Left ventricle myocardium superior (tissue), 1 donor: ENCODE results near the gene NBPF1. TPM values are rescaled to one million over a fixed set of nuclear protein-coding genes. Genes with fewer than 3 reads are reported as not detected.
"Not testable (repeated sequence)": the region's sequence is repeated elsewhere in the genome, so short reads cannot be mapped to it uniquely, and the experiment has no call there.

Source experiments
- ATAC-seq: fragments of 200-7000 bp; cut with Tn5 transposase; one replicate; pipeline ENCODE4 v1.9.1; 2020; ENCODE audit warnings: mild to moderate bottlenecking, moderate library complexity
- DNase-seq: peaks from one replicate; pipeline ENCODE4 v3.0.0-alpha.2; 2020
- intact Hi-C: fragments of 100-400 bp; cut with micrococcal nuclease; formaldehyde crosslinking; loops from one replicate; pipeline ENCODE4 v1.11.0; 2022
- total RNA-seq: library from RNA; stranded (reverse); fragmentation: NEBNext Ultra II Directional; extraction: Animal tissue kit (Norgen Biotek cat#: 25700); gene quantifications from one replicate; pipeline ENCODE4 v1.2.1, GENCODE V29; 2021
- donor health status: DM: no; HTN: yes; CAD: no; lungs with severe emphysema.

Gene NBPF1
- total RNA-seq, 1 donor from 2014 or later = 12.2 TPM

DNA sequence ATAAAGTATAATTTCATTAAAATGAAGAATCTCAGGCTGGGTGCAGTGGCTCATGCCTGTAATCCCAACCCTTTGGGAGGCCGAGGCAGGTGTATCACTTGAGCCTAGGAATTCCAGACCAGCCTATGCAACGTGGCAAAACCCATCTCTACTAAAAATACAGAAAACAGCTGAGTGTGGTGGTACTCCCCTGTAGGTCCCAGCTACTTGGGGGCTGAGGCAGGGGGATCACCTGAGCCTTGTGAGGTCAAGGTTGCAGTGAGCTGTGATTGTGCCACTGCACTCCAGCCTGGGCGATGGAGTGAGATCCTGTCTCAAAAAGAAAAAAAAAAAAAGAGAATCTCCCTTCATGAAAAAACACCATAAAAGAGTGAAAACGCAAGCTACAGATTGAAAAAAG, 2.2 kb downstream of the NBPF1 start:
- DNase-seq, intact Hi-C loops, ATAC-seq: not testable (repeated sequence)

DNA sequence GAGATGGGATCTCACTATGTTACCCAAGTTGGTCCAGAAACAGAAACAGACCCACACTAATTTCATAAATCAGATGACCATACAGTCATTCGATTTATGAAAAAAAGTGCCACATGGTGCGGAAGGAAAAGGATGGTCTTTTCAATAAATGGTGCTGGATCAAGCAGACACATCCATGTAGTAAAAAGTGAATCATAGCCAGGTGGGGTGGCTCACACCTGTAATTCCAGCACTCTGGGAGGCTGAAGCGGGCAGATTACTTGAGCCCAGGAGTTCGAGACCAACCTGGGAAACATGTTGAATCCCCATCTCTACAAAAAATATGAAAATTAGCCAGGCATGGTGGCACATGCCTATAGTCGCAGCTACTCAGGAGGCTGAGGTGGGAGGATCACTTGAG, 2.8 kb downstream of the NBPF1 start:
- intact Hi-C loops, ATAC-seq, DNase-seq: not testable (repeated sequence)

DNA sequence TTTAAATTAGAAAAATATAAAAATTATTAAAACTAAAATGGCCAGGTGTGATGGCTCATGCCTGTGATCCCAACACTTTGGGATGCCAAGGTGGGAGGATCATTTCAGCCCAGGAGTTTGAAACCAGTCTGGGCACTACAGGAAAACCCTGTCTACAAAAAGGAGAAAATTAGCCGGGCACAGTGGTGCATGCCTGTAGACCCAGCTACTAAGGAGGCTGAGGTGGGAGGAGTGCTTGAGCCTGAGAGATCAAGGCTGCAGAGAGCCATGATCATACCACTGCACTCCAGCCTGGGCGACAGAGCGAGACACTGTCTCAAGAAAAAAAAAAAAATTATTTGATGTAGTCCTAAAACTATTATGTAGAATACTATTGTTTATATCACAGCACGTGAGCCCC, 3.6 kb downstream of the NBPF1 start:
- DNase-seq, intact Hi-C loops, ATAC-seq: not testable (repeated sequence)

DNA sequence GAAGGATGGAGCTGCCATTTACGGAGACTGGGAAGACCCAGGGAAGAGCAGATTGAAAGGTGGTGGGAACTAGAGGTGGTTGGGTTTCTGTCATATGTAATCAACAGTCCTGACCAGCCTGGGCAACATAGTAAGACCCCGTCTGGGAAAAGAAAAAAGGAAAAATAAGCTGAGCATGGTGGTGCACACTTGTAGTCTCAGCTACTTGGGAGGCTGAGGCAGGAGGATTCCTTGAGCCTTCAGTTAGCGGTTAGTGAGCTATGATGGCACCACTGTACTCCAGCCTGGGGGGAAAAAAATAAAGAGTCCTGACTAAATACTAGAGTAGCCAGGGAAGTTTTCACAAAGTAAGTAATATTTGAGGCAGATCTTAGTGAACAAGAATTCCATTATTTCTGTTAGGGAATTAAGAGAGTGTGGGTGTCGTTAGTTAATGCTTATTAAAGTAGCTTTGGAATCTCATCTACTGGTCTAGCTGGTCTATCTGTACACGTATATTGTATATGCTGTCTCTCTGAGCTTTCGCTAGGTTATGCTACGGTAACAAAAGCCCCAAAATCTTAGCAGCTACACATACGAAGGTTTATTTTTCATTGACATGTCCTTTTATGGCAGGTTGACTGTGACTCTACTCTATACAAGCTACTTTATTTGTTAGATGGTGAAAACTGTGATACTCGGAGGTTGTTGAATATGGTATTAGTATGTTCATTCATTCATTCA, 4.4 kb downstream of the NBPF1 start:
- intact Hi-C loops = no loop called here
- DNase-seq (no peak), ATAC-seq (no peak)

DNA sequence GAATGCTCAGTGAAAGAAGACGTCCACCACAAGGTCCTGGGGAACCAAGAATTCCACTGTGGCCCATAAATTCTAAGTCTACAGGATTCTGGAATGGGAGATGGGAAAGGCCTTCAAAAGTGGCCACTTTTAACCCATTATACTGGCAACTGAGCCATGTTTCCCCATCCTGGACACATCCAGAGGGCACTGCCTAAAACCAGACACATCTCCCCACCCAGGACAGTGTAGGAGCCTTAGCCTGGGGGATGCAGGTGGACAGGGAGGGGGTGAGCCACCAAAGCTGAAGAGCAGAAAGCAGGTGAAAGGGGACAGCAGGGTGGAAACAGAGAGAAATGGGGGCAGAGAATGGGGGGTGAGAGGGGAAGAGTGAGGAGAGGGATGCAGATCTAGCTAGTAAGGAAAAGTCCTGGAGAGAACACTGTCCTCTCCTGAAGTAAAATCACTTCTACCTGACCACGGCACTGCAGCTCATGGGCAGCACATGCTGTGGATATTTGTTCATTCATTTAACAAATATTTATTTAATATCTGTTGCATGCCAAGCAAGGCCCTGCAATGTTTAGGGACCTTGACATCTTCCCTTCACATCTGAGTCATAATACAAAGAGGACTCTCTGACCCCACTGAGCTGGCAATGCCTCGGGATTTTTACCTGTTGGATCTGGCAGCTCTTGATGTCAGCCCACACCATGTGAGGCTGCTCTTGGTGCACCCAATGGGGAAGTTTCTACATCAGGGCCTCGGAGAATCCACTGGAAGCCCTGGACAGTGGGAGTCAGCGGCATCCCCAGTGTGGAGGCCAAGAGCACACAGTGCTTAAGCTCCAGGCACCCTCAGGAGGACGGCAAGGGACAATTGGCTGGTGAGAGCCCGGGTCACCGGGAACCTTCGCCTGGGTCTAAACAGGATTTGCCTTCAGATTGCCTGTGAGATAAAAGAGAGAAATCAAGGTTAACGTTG, 5.2 kb downstream of the NBPF1 start:
- ATAC-seq, intact Hi-C loops, DNase-seq: not testable (repeated sequence)

DNA sequence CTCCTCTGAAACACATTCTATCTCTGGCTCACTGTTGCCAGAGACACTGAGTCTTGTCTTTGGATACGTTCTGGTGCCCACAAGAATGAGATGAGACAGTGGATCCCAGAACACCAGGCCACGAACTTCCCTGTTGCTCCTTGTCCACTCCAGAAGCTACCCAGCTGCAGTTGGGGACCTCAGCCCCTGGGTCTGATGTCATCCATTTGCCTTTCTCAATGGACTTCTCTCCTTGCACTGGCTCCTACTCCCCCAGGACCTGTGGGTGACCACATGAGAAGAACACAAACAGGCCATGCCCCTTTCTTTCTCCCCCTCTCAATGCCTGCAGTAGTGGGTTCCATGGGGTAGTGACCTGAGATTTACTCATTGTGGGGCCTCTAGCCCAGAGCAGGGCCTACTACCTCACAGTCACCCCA, 5.9 kb downstream of the NBPF1 start:
- intact Hi-C loops = no loop called here
- no peak for ATAC-seq
- no peak for DNase-seq

DNA sequence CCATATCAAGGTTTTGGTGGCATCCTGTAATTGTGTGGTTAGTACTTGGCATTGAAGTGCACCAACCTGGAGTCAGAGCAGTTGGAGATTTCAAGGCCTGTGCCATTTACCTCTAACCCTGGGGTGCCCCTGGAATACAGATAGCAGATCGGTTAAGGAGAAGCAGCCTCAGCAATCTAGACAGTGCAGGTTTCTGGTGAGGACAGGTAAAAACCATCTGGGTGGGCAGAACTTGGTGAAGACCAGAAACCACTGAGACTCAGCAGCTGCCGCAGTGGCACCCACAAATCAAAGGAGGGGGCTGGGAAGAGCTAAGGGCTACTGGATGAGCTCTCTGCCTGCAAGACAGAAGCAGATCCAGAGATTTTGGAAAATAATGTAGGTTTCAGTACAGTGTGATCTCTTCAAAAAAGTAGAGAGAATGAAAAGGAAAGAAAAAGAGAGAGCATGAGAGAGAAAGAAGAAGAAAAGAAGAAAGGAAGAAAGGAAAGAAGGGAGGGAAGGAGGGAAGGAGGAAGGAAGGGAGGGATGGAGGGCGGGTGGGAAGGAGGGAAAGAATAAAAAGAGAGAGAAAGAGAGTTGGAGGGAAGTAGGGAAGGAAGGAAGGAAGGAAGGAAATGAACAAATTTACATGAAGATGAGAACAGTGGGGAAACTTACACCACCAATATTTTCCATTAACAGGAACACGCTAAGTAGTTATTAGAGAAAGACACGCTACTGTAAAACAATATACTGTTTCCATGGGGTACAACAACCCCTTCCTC, 6.5 kb downstream of the NBPF1 start:
- ATAC-seq, intact Hi-C loops, DNase-seq: not testable (repeated sequence)

DNA sequence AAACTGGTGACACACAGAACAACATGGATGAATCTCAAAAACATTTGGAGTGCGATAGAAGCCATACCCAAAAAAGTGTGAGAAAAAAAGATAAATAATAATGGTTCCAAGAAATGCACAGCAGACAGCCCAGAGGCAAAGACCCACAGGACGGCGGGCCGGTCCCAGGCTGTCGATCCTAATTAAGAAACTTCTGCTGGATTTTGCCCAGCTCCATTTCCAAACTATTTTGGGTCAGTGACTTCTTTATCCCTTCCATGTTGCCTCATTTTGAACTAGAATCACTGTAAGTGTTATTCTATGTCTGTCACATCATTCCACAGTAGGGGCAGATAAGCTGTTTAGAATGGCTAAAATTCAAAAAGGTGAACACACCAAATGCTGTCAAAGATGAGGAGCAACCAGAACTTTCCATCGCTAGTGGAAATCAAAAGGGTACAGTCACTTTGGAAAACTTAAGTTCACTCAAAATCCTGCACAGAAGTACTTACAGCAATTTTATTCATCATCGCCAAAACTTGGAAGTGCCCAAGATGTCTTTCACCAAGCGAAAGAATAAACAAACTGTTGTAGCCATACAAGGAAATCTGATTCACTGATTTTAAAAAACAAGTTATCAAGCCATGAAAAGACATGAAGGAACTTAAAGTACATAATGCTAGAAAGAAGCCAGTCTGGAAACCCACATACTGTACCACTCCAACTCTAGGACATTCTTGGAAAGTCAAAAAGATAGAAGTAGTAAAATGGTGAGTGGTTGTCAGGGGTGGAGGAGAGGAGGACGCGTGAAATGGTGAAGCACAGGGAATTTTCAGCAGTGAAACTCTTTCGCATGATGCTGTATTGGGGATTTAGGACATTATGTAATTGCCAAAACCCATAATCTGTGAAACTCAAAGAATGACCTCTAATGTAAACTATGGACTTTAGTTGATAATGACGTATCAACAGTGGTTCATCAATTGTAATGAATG, 7.5 kb downstream of the NBPF1 start:
- DNase-seq (no peak), ATAC-seq (no peak)
- intact Hi-C loops = no loop called here

DNA sequence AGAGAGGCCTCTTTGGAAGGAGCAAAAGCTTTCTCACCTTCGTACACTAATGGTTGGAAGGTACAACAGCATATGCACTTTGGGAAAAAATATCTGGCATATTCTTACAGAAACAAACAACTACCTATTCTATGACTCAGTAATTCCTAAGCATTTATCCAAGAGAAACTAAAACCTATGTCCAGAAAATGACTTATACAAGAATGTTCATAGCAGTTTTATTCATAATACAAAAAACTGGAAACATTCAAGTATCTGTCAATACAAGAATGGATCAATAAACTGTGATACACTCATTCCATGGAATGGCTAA, 8.2 kb downstream of the NBPF1 start:
- intact Hi-C loops = no loop called here
- DNase-seq (no peak), ATAC-seq (no peak)

DNA sequence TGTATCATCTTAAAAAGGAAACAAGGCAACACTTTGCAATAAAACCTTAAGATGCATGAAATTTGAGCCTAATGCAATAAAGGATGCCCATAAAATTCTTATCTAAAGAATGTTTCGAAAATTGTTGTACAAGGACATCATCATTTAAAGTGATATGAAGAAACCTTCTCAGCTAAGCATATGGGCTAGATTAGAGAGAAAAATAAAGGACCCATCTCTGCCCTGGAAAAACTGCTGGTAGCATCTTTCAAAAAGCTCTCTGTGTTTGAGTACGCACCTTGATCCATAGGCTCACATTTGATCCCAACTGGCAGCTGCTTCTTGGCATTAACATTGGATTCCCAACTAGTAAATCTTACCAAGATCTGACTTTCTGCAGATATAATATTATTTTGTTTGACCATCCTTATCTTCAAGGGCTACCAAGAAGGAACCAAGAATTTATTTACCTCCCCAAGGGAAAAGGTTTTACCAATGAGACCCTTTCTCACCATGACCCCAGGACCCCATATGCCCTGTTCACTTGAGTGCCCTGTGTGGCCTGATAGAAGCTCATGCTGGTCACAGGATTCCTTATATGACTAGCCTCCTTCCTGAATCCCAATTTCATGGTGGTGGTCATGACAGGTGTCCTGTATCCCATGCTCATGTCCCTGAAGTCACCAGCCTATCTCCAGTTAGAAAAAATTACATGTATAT, 8.7 kb downstream of the NBPF1 start:
- DNase-seq, intact Hi-C loops: not testable (repeated sequence)

DNA sequence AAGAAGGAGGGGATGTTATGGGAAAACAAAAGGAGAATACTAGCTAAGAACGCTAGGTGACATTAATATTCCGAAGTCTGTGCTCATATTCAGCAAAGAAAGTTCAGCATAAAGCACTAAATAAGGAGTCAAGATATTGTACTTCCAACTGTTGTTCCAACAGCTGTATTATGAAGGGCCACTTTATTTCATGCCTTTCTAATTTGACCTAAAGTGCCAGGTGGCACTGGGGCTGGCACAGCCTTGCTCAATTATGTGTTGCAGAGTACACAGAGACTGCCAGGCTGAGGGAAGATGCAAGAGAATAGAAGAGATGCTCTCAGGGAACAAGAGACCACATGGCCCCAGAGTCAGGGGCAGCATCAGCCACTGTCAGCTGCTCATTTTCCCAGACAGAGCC, 9.7 kb downstream of the NBPF1 start:
- DNase-seq, intact Hi-C loops, ATAC-seq: not testable (repeated sequence)

More for the DNA sequence above, 8.7 kb downstream of the NBPF1 start:
- not testable (repeated sequence) for ATAC-seq

DNA sequence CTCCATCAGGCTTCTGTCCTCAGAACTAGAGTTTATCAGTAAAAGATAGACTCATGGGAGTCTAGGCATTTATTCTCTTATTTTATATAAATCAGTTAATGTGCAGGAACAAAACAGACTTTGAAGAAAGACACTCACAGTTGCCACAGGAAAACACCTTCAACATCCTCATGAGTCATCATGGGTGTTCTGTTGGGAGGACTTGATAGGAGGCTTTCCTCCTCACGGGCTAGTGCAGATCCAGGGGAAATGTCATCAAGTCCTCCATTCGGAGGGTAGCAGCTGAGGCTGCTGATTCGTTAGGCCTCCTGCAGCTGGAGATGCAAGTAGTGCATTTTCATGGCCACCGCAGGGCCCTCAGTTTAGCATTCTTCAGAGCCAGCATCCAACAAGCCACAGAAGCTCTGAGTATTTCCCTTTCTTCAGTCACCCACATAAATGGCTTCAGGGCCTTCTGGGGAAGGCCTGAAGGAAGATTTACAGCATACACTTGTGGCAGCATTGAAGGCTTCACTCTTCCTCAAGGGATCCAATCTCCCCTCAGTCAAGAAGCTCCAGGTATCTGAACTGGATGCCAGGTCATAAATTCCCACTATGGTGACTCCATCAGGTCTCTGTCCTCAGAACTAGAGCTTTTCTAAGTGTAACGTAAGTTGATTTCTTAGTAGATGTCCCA, 10.9 kb downstream of the NBPF1 start:
- ATAC-seq, DNase-seq, intact Hi-C loops: not testable (repeated sequence)

DNA sequence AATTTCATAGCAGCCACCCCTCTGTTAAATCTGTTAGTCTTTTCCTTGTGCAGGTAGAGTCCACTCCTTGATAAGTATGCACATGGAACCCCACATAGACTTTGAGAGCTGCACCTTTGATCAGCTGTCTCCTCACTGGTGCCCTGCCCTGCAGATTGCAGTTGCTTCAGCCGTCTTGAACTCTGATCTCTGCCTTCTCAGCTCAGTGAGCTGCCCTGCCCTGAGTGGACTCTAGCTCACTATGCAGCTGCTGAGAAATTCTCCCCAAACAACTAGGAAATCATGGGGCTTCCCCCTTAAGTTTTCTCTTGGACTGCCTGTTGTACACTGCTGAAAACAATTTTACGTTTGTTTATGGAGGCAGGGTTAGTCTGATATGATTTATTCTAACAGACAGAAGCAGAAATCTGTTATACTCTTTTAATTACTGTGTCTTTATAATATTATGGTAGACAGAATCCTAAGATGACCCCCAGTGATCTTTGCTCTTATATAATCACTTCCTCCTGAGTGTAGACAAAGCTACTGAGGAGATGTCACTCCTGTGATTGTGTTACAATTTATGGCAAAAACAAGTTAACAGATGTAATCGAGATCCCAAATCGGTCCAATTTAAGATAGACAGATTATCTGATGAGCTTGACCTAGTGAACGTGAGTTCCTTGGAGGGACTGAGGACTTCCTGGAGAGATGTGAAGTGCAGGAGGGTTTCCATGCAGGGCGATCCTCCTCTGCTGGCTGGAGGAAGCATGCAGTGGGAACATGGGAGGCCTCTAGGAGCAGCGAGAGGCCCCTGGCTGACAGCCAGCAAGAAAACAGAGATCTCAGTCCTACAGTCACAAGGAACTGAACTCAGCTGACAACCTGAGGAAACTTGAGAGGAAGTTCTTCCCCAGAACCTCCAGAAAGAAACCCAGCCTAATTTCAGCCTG, 12.2 kb downstream of the NBPF1 start:
- DNase-seq, intact Hi-C loops, ATAC-seq: not testable (repeated sequence)

DNA sequence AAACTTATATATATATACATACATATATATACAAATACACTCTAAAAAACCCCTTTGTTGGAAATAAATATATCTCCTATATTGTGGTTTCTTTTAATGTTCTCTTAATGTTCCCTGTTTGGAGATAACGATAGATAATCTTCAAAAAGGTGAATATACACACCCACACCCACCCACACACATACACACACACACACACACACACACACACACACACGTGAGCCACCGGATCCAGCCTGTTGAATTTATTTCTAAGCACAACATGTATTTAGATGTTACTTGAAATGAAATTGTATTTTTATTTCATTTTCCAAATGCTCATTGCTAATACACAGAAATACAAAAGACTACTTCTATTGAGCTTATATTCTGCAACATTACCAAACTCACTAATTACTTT, 14.0 kb downstream of the NBPF1 start:
- DNase-seq, intact Hi-C loops: not testable (repeated sequence)

DNA sequence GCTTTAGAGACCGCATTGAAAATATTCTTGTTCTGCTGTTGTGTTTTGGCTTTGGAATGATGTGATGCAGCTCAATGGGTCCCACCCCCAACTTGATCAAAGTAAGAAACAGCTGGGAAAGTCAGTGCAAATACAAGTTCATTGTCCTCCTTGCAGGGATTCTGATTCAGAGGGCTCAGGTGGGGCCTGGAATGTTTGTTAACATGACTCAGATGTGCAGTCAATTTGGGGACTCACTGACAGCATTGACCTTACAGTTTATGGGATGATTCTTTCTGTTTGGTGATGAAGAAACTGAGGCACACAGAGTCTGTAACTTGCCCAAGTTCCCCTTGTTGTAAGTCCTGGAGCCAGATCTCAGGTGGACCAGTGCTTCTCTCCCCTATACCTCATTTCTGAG, 18.1 kb downstream of the NBPF1 start:
- intact Hi-C loops, DNase-seq, ATAC-seq: not testable (repeated sequence)

More for the DNA sequence above, 14.0 kb downstream of the NBPF1 start:
- not testable (repeated sequence) for ATAC-seq

DNA sequence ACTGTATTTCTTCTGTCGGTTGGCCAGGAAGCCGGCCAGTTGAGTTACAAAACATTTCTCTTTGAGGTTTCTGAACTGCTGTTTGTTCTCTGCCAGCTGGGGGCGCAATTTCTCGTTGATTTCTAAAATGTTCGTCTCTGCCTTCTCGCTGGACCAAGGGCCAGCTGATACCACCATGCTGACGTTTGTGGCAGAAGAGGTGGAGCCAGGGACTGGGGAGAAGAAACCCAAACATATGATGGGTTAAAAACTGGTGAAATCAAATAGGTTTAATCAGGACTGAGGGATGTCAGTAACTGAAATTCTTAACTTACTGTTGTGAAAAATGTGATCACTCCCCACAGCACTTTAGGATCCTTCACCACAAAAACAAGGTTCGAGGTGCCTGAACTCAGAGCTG, 21.5 kb downstream of the NBPF1 start:
- intact Hi-C loops, DNase-seq, ATAC-seq: not testable (repeated sequence)
